Measurements from ENCODE around the gene SH3D21.
A peak's percentile ranks its signal among the peaks of the same experiment; 100 is the strongest.

The SH3D21 gene

DNA sequence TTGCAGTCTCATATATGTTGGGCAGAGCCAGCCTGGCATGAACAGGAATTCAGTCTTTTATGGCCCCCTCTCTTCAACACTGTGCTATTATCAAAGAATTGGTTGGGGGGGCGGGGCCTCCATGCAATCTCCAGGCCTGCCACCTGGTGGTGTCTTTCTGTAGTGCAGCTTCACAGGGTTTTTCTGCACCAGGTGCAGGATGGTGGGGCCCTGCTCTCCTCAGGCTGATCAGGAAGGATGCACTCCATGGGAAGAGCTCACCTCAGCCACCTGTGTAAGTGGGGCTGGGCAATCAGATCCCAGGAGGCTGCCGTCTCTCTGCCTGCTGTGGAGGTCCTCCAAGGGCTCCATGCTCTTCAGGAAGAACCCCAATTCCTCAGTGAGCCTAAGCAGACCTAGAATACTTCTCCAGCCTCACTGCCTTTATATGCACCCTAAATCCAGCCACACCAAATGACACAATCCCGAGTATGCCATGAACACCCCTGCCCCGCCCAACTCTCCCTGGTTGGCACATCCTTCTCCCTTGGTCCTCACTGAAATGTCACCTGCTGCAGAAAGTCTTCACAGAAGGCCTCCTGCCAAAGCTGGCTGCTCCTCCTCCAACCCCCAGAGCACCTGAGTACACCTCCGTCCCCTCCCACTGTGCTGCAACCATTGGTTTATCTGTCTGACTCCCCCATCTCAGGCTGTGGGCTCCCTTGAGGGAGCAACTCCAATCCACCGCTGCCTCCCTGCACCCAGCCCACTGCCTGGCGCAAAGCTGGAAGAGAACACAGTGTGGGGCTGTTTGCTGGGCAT is 63.1 kb downstream of the SH3D21 start:
- Histone ChIP-seq H3K27ac (ENCODE audit: low read depth, low read length) (peak overlapping the region; percentile 77), H3K4me2 (ENCODE audit: low read depth, low read length, poor library complexity, severe bottlenecking) (no peak overlapping the region)

More for the DNA sequence above, 63.1 kb downstream of the SH3D21 start:
- Histone ChIP-seq H3K79me2 (ENCODE audit: insufficient read depth, low read length) (peaks cover 42% of the 10 kb centered on the region), H3K36me3 (ENCODE audit: low read length) (no peaks in the 10 kb centered on the region), H3K9me3 (ENCODE audit: insufficient read depth, low read length) (no peaks in the 10 kb centered on the region), H2AFZ (ENCODE audit: low read depth, low read length, severe bottlenecking) (no peak overlapping the region), H4K20me1 (ENCODE audit: low read depth, low read length) (no peaks in the 10 kb centered on the region), H3K27me3 (ENCODE audit: low read length) (no peaks in the 10 kb centered on the region), H3K9ac (ENCODE audit: low read length) (no peak overlapping the region), H3K9me2 (replicated peaks; ENCODE audit: insufficient read depth, low read length) (no peaks in the 10 kb centered on the region), H3F3A (ENCODE audit: insufficient read depth) (peaks cover 25% of the 10 kb centered on the region), H3K4me3 (ENCODE audit: insufficient read depth, low read length, poor library complexity, severe bottlenecking) (no peak overlapping the region)
- TF ChIP-seq EZH2phosphoT487 (conservative IDR thresholded peaks at IDR 0.05; ENCODE audit: low read length) (no peak), CTCF (IDR thresholded peaks at IDR 0.05; ENCODE audit: insufficient read depth, low read length, poor library complexity, severe bottlenecking) (peak; percentile 87)

All from SU-DHL-6 (cell line).